Fibroblast of lung (primary cell): Measurements from ENCODE around the gene FHIT.

Source experiments
- EZH2 ChIP-seq: IDR thresholded peaks from 2 replicates; pipeline ENCODE4 v1.5.1; 2012; ENCODE audit warnings: low read length, control low read depth, mild to moderate bottlenecking; ENCODE audit errors: missing control alignments
- TF ChIP-seq, protein P1 (sequence below), 2 donors: IDR thresholded peaks in 1 of 2; conservative IDR thresholded peaks in 1 of 2; 1 replicate in 1 of 2; 2 replicates in 1 of 2; pipeline ENCODE4 v1.5.1; 2011 to 2012; ENCODE audit warnings: low read length in 2 of 2, control low read depth in 1 of 2, inconsistent platforms in 1 of 2, low read depth in 1 of 2, mild to moderate bottlenecking in 1 of 2

DNA sequence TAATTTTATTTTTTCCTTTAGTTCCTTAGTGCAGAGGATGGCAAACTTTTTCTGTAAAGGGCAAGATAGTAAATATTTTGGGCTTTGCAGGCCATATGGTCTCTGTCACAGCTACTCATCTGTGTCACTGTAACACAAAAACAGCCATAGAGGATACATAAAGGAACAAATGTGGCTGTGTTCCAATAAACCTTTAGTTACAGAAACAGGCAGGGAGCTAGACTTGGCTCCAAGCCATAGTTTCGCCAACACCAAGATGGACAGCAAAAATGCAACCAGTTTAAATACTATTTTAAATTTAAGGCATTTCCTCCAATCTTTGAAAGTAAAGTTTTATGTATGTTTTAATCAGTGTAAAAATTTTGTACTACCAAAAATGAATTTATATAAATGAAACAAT, 753.4 kb downstream of the FHIT start:
- TF ChIP-seq, protein P1, sequence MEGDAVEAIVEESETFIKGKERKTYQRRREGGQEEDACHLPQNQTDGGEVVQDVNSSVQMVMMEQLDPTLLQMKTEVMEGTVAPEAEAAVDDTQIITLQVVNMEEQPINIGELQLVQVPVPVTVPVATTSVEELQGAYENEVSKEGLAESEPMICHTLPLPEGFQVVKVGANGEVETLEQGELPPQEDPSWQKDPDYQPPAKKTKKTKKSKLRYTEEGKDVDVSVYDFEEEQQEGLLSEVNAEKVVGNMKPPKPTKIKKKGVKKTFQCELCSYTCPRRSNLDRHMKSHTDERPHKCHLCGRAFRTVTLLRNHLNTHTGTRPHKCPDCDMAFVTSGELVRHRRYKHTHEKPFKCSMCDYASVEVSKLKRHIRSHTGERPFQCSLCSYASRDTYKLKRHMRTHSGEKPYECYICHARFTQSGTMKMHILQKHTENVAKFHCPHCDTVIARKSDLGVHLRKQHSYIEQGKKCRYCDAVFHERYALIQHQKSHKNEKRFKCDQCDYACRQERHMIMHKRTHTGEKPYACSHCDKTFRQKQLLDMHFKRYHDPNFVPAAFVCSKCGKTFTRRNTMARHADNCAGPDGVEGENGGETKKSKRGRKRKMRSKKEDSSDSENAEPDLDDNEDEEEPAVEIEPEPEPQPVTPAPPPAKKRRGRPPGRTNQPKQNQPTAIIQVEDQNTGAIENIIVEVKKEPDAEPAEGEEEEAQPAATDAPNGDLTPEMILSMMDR (conservative IDR thresholded peaks at IDR 0.05 in 1 of 2, IDR thresholded peaks at IDR 0.05 in 1 of 2; ENCODE audit: low read depth in 1 of 2, low read length in 2 of 2), result no peak
- no peak for TF ChIP-seq EZH2
